ENCODE measurements around the gene CDK17.
"Not testable (repeated sequence)": the region's sequence is repeated elsewhere in the genome, so short reads cannot be mapped to it uniquely, and the experiment has no call there.

CDK17 gene

DNA sequence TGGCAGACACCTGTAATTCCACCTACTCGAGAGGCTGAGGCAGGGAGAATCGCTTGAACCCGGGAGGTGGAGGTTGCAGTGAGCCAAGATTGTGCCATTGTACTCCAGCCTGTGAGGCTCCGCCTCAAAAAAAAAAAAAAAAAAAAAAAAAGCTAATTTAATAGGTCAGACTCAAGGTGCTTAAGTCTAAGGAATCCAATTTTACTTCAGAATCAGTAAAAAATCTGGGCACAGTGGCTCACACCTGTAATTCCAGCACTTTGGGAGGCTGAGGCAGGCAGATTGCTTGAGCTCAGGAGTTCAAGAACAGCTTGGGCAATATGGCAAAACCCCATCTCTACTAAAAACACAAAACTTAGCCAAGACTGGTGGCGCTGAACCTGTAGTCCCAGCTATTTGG lies 7.0 kb downstream of the CDK17 start:
- not testable (repeated sequence) for H3K36me3 ChIP-seq (ENCODE audit: insufficient read depth, low read length); H3K27me3 ChIP-seq (ENCODE audit: insufficient read depth, low read length); H3K4me3 ChIP-seq (ENCODE audit: low read depth, low read length); H3K27ac ChIP-seq (ENCODE audit: low read depth, low read length); H2AFZ ChIP-seq (ENCODE audit: low read length, unreplicated experiment)
- peaks cover 27% of the 10 kb centered on the region for H3K4me1 ChIP-seq (ENCODE audit: control insufficient read depth, insufficient read depth, low read length, unreplicated experiment)
- peaks cover 97% of the 10 kb centered on the region for H3K79me2 ChIP-seq (ENCODE audit: control insufficient read depth, insufficient read depth, low read length, unreplicated experiment)

DNA sequence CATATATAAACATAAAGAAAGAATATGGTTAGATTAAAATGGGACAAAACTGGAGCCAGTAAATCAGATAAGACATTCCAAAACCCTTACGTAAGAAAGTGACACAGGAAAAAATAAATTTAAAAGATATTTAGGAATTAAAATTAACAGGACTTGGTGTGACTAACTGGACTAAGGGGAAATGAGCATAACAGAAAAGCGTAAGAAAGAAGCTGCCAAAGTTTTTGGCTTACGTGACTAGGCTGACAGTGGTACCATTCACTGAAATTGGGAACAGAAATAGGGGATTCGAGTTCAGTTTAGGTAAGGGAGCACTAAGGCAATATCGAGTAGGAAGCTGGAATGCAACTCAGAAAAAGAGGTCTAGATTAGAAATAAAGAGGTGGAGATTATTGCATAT lies 7.8 kb downstream of the CDK17 start:
- H2AFZ ChIP-seq (ENCODE audit: low read length, unreplicated experiment), result no peak overlapping the region
- peaks cover 96% of the 10 kb centered on the region for H3K79me2 ChIP-seq (ENCODE audit: control insufficient read depth, insufficient read depth, low read length, unreplicated experiment)
- H3K27me3 ChIP-seq (ENCODE audit: insufficient read depth, low read length), result no peaks in the 10 kb centered on the region
- no peak overlapping the region for H3K27ac ChIP-seq (ENCODE audit: low read depth, low read length)
- H3K36me3 ChIP-seq (ENCODE audit: insufficient read depth, low read length), result peaks cover 6% of the 10 kb centered on the region; the same call in 1 of the 2 replicates
- no peak overlapping the region for H3K4me3 ChIP-seq (ENCODE audit: low read depth, low read length)
- peaks cover 27% of the 10 kb centered on the region for H3K4me1 ChIP-seq (ENCODE audit: control insufficient read depth, insufficient read depth, low read length, unreplicated experiment)

DNA sequence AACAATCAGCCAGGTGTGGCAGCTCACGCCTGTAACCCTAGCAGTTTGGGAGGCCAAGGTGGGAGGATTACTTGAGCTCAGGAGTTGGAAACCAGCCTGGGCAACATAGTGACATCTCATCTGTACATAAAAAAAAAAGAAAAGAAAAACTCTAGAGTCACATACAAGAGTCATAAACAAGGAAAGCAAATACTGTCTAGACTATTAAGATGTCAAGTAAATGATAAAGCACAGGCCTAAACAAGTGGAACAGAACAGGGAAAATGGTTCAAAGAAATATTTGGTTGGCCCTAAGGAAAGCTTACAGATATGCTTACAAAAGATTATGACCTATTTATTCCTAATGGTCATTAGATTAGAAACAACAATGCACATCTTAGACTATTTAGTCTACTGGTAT lies 12.3 kb downstream of the CDK17 start:
- H3K4me3 ChIP-seq (ENCODE audit: low read depth, low read length), result no peak overlapping the region
- H2AFZ ChIP-seq (ENCODE audit: low read length, unreplicated experiment), result no peak overlapping the region
- H3K27me3 ChIP-seq (ENCODE audit: insufficient read depth, low read length), result no peaks in the 10 kb centered on the region
- H3K4me1 ChIP-seq (ENCODE audit: control insufficient read depth, insufficient read depth, low read length, unreplicated experiment), result peaks cover 20% of the 10 kb centered on the region
- 0 out of 2 replicates have a peak, but pooled peaks cover 9% of the 10 kb centered on the region for H3K36me3 ChIP-seq (ENCODE audit: insufficient read depth, low read length)
- H3K27ac ChIP-seq (ENCODE audit: low read depth, low read length), result 0 out of 2 replicates have a peak overlapping the region, but pooled peaks have one; percentile 5
- H3K79me2 ChIP-seq (ENCODE audit: control insufficient read depth, insufficient read depth, low read length, unreplicated experiment), result peaks cover 99% of the 10 kb centered on the region

DNA sequence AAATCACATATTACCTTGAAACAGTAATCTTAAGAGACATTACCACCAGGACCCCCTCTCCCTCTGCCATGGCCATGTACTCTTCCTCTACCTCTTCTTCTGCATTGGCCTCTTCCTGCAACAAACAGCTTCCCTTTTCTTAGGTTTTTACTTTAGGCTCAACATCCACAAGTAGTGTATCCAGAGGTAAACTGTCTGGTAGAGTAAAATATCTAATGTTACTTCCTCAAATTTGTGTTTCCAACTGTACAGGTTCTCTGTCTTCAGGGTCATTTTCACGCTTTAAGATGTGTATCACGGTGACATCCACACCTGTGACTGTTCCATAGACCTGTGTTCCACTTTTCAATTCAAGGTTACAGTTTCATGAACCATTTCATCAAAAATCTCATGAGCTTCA lies 13.4 kb downstream of the CDK17 start:
- Histone ChIP-seq H3K4me3 (ENCODE audit: low read depth, low read length) (no peak overlapping the region), H3K36me3 (ENCODE audit: insufficient read depth, low read length) (0 out of 2 replicates have a peak, but pooled peaks cover 9% of the 10 kb centered on the region), H3K79me2 (ENCODE audit: control insufficient read depth, insufficient read depth, low read length, unreplicated experiment) (peaks cover 99% of the 10 kb centered on the region), H3K4me1 (ENCODE audit: control insufficient read depth, insufficient read depth, low read length, unreplicated experiment) (peaks cover 14% of the 10 kb centered on the region), H3K27ac (ENCODE audit: low read depth, low read length) (no peak overlapping the region), H2AFZ (ENCODE audit: low read length, unreplicated experiment) (no peak overlapping the region), H3K27me3 (ENCODE audit: insufficient read depth, low read length) (no peaks in the 10 kb centered on the region)

DNA sequence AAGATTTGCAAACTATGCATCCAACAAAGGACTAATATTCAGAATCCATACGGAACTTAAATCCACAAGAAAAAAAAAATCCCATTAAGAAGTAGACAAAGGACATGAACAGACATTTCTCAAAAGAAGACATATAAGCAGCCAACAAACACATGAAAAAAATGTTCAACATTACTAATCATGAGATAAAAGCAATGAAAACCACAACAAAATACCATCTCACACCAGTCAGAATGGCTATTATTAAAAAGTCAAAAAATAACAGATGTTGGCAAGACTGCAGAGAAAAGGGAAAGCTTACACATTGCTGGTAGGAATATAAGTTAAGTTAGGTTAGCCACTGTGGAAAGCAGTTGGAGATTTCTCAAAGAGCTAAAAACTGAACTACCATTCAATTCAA lies 16.2 kb downstream of the CDK17 start:
- Histone ChIP-seq H3K27ac (ENCODE audit: low read depth, low read length) (peak overlapping the region; percentile 12), H3K27me3 (ENCODE audit: insufficient read depth, low read length) (no peaks in the 10 kb centered on the region), H3K4me3 (ENCODE audit: low read depth, low read length) (peak overlapping the region; percentile 6; the same call in 1 of the 2 replicates), H3K36me3 (ENCODE audit: insufficient read depth, low read length) (0 out of 2 replicates have a peak, but pooled peaks cover 5% of the 10 kb centered on the region), H3K4me1 (ENCODE audit: control insufficient read depth, insufficient read depth, low read length, unreplicated experiment) (peaks cover 14% of the 10 kb centered on the region), H2AFZ (ENCODE audit: low read length, unreplicated experiment) (no peak overlapping the region), H3K79me2 (ENCODE audit: control insufficient read depth, insufficient read depth, low read length, unreplicated experiment) (peaks cover 98% of the 10 kb centered on the region)

DNA sequence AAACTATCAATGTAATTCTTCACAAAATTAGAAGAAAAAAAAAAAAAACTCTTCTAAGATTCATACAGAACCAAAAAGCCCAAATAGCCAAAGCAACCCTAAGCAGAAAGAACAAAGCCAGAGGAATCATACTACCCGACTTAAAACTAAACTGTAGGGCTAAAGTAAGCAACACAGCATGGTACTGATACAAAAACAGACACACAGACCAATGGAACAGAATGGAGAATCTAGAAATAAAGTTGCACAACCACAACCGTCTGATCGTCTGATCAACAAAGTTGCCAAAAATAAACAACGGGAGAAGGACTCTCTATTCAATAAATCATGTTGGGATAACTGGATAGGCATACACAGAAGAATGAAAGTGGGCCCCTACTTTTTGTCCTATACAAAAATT lies 16.9 kb downstream of the CDK17 start:
- Histone ChIP-seq H3K79me2 (ENCODE audit: control insufficient read depth, insufficient read depth, low read length, unreplicated experiment) (peaks cover 98% of the 10 kb centered on the region), H3K27ac (ENCODE audit: low read depth, low read length) (peak overlapping the region; percentile 12), H3K4me3 (ENCODE audit: low read depth, low read length) (peak overlapping the region; percentile 6; the same call in 1 of the 2 replicates)

DNA sequence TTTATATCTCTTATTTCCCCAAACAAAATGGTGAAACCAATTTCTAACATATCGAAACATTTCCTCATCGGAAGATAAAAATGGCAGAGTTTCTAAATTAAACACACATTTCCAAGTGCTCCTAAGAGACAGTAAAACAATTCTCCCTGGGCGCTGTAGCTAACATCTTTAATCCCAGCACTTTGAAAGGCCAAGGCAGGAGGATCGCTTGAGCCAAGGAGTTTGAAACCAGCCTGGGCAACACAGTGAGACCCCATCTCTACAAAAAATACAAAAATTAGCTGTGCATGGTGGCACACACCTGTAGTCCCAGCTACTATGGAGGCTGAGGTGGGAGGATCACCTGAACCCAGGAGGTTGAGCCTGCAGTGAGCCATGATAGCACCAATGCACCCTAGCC lies 20.5 kb downstream of the CDK17 start:
- H3K27ac ChIP-seq (ENCODE audit: low read depth, low read length); H2AFZ ChIP-seq (ENCODE audit: low read length, unreplicated experiment); H3K4me3 ChIP-seq (ENCODE audit: low read depth, low read length); H3K27me3 ChIP-seq (ENCODE audit: insufficient read depth, low read length): not testable (repeated sequence)
- H3K79me2 ChIP-seq (ENCODE audit: control insufficient read depth, insufficient read depth, low read length, unreplicated experiment), result peaks cover 97% of the 10 kb centered on the region
- H3K4me1 ChIP-seq (ENCODE audit: control insufficient read depth, insufficient read depth, low read length, unreplicated experiment), result peaks cover 22% of the 10 kb centered on the region
- peaks cover 13% of the 10 kb centered on the region; the same call in 1 of the 2 replicates for H3K36me3 ChIP-seq (ENCODE audit: insufficient read depth, low read length)

More for the DNA sequence above, 16.9 kb downstream of the CDK17 start:
- H3K36me3 ChIP-seq (ENCODE audit: insufficient read depth, low read length), result peaks cover 8% of the 10 kb centered on the region; the same call in 1 of the 2 replicates
- peaks cover 14% of the 10 kb centered on the region for H3K4me1 ChIP-seq (ENCODE audit: control insufficient read depth, insufficient read depth, low read length, unreplicated experiment)
- H2AFZ ChIP-seq (ENCODE audit: low read length, unreplicated experiment), result no peak overlapping the region
- no peaks in the 10 kb centered on the region for H3K27me3 ChIP-seq (ENCODE audit: insufficient read depth, low read length)

DNA sequence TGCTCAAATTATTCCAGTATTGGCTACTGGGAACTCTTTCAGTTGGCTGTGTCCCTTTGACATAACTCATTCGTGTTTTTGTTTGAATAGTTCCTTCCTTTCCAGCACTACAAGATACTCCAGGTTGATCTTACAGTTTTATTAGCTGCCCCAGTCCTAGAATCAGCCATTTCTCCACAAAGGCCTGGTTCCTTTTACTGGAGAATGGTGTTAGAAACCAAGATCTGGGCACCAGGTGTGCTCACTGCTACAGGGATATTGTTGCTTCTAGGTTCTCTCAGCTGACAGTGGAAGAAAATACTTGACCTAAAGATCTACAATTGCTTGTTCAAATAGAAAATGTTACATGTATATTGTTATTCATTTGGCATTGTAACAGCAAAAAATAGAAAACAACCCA lies 21.9 kb downstream of the CDK17 start:
- Histone ChIP-seq H2AFZ (ENCODE audit: low read length, unreplicated experiment) (no peak overlapping the region), H3K27me3 (ENCODE audit: insufficient read depth, low read length) (no peaks in the 10 kb centered on the region), H3K36me3 (ENCODE audit: insufficient read depth, low read length) (peaks cover 9% of the 10 kb centered on the region; the same call in 1 of the 2 replicates), H3K4me1 (ENCODE audit: control insufficient read depth, insufficient read depth, low read length, unreplicated experiment) (peaks cover 9% of the 10 kb centered on the region), H3K27ac (ENCODE audit: low read depth, low read length) (no peak overlapping the region), H3K4me3 (ENCODE audit: low read depth, low read length) (no peak overlapping the region), H3K79me2 (ENCODE audit: control insufficient read depth, insufficient read depth, low read length, unreplicated experiment) (peaks cover 97% of the 10 kb centered on the region)

DNA sequence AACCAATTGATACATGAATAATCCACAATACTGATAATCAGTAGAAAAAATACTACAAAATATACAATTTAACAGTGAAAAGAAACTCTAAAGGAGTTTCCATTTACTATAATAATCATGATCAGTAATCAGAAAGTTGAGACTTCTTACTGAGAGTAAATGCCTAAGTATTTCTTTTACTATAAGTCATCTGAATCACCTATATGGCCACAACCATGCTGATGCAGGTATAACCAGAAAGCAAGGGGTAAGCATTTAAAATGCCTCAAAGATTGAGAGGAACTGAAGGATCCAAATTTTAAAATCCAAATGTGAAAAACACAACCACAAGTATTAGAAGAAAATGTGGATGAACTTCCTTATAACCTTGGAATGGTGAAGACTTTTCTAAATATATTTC lies 23.4 kb downstream of the CDK17 start:
- Histone ChIP-seq H3K79me2 (ENCODE audit: control insufficient read depth, insufficient read depth, low read length, unreplicated experiment) (peaks cover 96% of the 10 kb centered on the region), H3K36me3 (ENCODE audit: insufficient read depth, low read length) (peaks cover 9% of the 10 kb centered on the region; the same call in 1 of the 2 replicates), H2AFZ (ENCODE audit: low read length, unreplicated experiment) (no peak overlapping the region), H3K27ac (ENCODE audit: low read depth, low read length) (no peak overlapping the region), H3K27me3 (ENCODE audit: insufficient read depth, low read length) (no peaks in the 10 kb centered on the region), H3K4me1 (ENCODE audit: control insufficient read depth, insufficient read depth, low read length, unreplicated experiment) (peaks cover 21% of the 10 kb centered on the region), H3K4me3 (ENCODE audit: low read depth, low read length) (no peak overlapping the region)

DNA sequence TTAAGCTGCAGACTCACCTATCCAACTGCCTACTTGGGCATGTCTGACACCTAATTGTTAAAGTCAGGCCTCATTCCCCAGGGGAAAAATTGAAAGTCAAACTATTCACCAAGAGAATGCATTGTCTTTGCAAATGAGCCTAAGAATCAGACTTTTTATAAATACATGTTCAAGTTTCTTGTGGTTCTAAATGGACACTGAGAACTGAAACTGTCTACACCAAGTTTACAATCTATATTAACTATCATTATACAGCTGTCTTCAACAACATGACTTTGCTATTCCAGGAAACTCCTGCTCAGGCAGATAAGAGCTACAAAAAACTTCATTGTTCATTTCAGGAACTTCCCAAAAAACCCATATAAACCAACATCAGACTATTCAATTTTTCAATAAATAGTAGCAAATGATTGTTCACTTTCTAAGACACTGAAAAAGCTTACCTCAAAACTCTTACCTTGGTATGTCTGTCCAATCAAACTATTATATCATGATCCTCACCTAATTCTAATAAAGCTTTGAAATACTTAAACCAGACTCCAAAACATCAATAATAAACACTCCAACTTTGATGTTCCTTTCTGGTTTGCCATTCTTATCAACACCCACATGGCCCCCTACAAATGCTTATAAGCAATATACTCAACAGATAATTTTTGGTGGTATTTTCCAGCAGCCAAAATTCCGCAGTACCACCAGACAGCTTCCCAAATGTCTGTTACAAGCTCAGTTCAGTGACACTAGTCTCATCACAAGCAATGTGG lies 24.2 kb downstream of the CDK17 start:
- Histone ChIP-seq H3K27ac (ENCODE audit: low read depth, low read length) (no peak overlapping the region), H3K27me3 (ENCODE audit: insufficient read depth, low read length) (no peaks in the 10 kb centered on the region), H3K36me3 (ENCODE audit: insufficient read depth, low read length) (peaks cover 9% of the 10 kb centered on the region; the same call in 1 of the 2 replicates), H3K4me3 (ENCODE audit: low read depth, low read length) (no peak overlapping the region), H3K79me2 (ENCODE audit: control insufficient read depth, insufficient read depth, low read length, unreplicated experiment) (peaks cover 97% of the 10 kb centered on the region), H3K4me1 (ENCODE audit: control insufficient read depth, insufficient read depth, low read length, unreplicated experiment) (peaks cover 22% of the 10 kb centered on the region), H2AFZ (ENCODE audit: low read length, unreplicated experiment) (no peak overlapping the region)

DNA sequence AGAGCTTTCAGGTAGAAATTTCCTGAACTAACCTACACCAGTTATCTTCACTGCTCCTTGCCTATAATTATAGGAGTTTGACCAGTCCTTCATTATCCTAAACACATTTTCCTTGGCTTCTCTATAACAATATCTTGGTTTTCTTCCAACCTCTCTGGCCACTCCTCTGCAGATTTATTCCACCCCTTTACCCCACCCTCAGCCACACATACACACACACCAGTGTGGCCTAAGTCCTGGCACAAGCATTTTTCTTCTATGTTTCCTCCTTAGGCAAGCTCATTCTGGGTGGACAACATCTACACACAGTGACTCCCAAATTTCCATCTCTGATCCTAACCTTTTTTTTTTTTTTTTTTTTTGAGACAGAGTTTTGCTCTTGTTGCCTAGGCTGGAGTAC lies 25.1 kb downstream of the CDK17 start:
- Histone ChIP-seq H3K4me3 (ENCODE audit: low read depth, low read length) (no peak overlapping the region), H2AFZ (ENCODE audit: low read length, unreplicated experiment) (no peak overlapping the region), H3K36me3 (ENCODE audit: insufficient read depth, low read length) (peaks cover 9% of the 10 kb centered on the region; the same call in 1 of the 2 replicates), H3K79me2 (ENCODE audit: control insufficient read depth, insufficient read depth, low read length, unreplicated experiment) (peaks cover 97% of the 10 kb centered on the region), H3K27ac (ENCODE audit: low read depth, low read length) (no peak overlapping the region), H3K4me1 (ENCODE audit: control insufficient read depth, insufficient read depth, low read length, unreplicated experiment) (peaks cover 22% of the 10 kb centered on the region), H3K27me3 (ENCODE audit: insufficient read depth, low read length) (no peaks in the 10 kb centered on the region)
